Tibial artery (tissue), 4 donors: ENCODE results near the gene ABHD17B.

ENCODE experiments used
- DNase-seq, 2 donors: peaks; one replicate each; pipeline ENCODE4 v3.0.0-alpha.2; 2019
- H3K27ac ChIP-seq, 2 donors: fragments of 200-600 bp; sonication (generic) in 1 of 2; 1 replicate in 1 of 2; 2 replicates in 1 of 2; pipeline ENCODE4 v1.5.1; 2018 to 2019; ENCODE audit warnings: mild to moderate bottlenecking in 1 of 2
- H3K27me3 ChIP-seq, 2 donors: fragments of 200-600 bp; sonication (generic) in 1 of 2; one replicate each; pipeline versions ENCODE4 v1.5.1 to v1.6.0; 2016 to 2019
- H3K36me3 ChIP-seq, 3 donors: fragments of 200-600 bp; sonication (generic) in 2 of 3; one replicate each; pipeline ENCODE4 v1.5.1; 2016 to 2019; ENCODE audit warnings: mild to moderate bottlenecking in 2 of 3
- H3K4me1 ChIP-seq, 4 donors: fragments of 200-600 bp; sonication (generic) in 2 of 4; 1 replicate in 3 of 4; 2 replicates in 1 of 4; pipeline ENCODE4 v1.5.1; 2016 to 2019
- H3K4me3 ChIP-seq, 2 donors: fragments of 200-600 bp; sonication (generic) in 1 of 2; 1 replicate in 1 of 2; 2 replicates in 1 of 2; pipeline ENCODE4 v1.5.1; 2018 to 2019; ENCODE audit warnings: mild to moderate bottlenecking in 2 of 2
- H3K9me3 ChIP-seq, 3 donors: fragments of 200-600 bp; sonication (generic) in 1 of 3; one replicate each; pipeline ENCODE4 v1.5.1; 2016 to 2019
- CTCF ChIP-seq, 2 experiments: fragments of 200-600 bp in 1 of 2; fragments of 450-650 bp in 1 of 2; IDR thresholded peaks; one replicate each; pipeline ENCODE4 v1.5.1; 2017 to 2019; ENCODE audit warnings: antibody characterized with exemption in 2 of 2, mild to moderate bottlenecking in 1 of 2, moderate library complexity in 1 of 2
- intact Hi-C: fragments of 100-400 bp; cut with DNase I; formaldehyde crosslinking; loops from one replicate; pipeline ENCODE4 v1.15.0; 2023; ENCODE audit warnings: low total_unique reads

ABHD17B gene

GRCh38 chr9:71830153-71830552 lies 80.8 kb downstream of the ABHD17B start:
- H3K4me1 ChIP-seq, result no peaks in the 10 kb centered on the region
- intact Hi-C loops, result no loop called here
- TF ChIP-seq CTCF (IDR thresholded peaks at IDR 0.05), result no peak
- no peaks in the 10 kb centered on the region for H3K27me3 ChIP-seq
- H3K27ac ChIP-seq, result no peak overlapping the region
- H3K36me3 ChIP-seq, result no peaks in the 10 kb centered on the region
- no peak overlapping the region for H3K4me3 ChIP-seq
- no peaks in the 10 kb centered on the region for H3K9me3 ChIP-seq
- DNase-seq, result no peak

- H3K4me1 ChIP-seq, result no peaks in the 10 kb centered on the region
- H3K9me3 ChIP-seq, result no peaks in the 10 kb centered on the region
- no peak for TF ChIP-seq CTCF (IDR thresholded peaks at IDR 0.05)
- intact Hi-C loops, result no loop called here
- no peak overlapping the region for H3K27ac ChIP-seq
- no peaks in the 10 kb centered on the region for H3K27me3 ChIP-seq
- H3K36me3 ChIP-seq, result no peaks in the 10 kb centered on the region
- DNase-seq, result no peak
- H3K4me3 ChIP-seq, result no peak overlapping the region
Measured at GRCh38 chr9:71826279-71826678, 84.7 kb downstream of the ABHD17B start.

- Histone ChIP-seq H3K36me3 (no peaks in the 10 kb centered on the region), H3K27ac (no peak overlapping the region), H3K27me3 (no peaks in the 10 kb centered on the region), H3K4me3 (no peak overlapping the region), H3K4me1 (no peaks in the 10 kb centered on the region), H3K9me3 (no peaks in the 10 kb centered on the region)
- no peak for TF ChIP-seq CTCF (IDR thresholded peaks at IDR 0.05)
- DNase-seq, result no peak
- intact Hi-C loops, result no loop called here
Measured at GRCh38 chr9:71824257-71824656, 86.7 kb downstream of the ABHD17B start.

- H3K27me3 ChIP-seq, result no peaks in the 10 kb centered on the region
- no peak for TF ChIP-seq CTCF (IDR thresholded peaks at IDR 0.05)
- no peaks in the 10 kb centered on the region for H3K36me3 ChIP-seq
- H3K4me1 ChIP-seq, result no peaks in the 10 kb centered on the region
- no peak overlapping the region for H3K27ac ChIP-seq
- H3K4me3 ChIP-seq, result no peak overlapping the region
- intact Hi-C loops, result no loop called here
- no peaks in the 10 kb centered on the region for H3K9me3 ChIP-seq
- DNase-seq, result no peak
Measured at GRCh38 chr9:71822935-71823334, 88.1 kb downstream of the ABHD17B start.

GRCh38 chr9:71822456-71822855 lies 88.5 kb downstream of the ABHD17B start:
- no peaks in the 10 kb centered on the region for H3K36me3 ChIP-seq

More at GRCh38 chr9:71822456-71822855, 88.5 kb downstream of the ABHD17B start:
- no peak for DNase-seq
- Histone ChIP-seq H3K4me1 (peaks cover 0 to 2% (median under 1%) of the 10 kb centered on the region in 4 donors), H3K9me3 (no peaks in the 10 kb centered on the region), H3K27me3 (no peaks in the 10 kb centered on the region), H3K4me3 (no peak overlapping the region), H3K27ac (no peak overlapping the region)
- no peak for TF ChIP-seq CTCF (IDR thresholded peaks at IDR 0.05)
- intact Hi-C loops, result no loop called here
